GM12872 (cell line): ENCODE results near the gene FBXL19.

Experiments
- TF ChIP-seq, protein P1 (sequence below): IDR thresholded peaks from 3 replicates; pipeline ENCODE4 v1.5.1; 2011; ENCODE audit warnings: low read depth, mild to moderate bottlenecking, low read length, moderate library complexity; ENCODE audit not compliant: insufficient read depth

FBXL19 gene

DNA sequence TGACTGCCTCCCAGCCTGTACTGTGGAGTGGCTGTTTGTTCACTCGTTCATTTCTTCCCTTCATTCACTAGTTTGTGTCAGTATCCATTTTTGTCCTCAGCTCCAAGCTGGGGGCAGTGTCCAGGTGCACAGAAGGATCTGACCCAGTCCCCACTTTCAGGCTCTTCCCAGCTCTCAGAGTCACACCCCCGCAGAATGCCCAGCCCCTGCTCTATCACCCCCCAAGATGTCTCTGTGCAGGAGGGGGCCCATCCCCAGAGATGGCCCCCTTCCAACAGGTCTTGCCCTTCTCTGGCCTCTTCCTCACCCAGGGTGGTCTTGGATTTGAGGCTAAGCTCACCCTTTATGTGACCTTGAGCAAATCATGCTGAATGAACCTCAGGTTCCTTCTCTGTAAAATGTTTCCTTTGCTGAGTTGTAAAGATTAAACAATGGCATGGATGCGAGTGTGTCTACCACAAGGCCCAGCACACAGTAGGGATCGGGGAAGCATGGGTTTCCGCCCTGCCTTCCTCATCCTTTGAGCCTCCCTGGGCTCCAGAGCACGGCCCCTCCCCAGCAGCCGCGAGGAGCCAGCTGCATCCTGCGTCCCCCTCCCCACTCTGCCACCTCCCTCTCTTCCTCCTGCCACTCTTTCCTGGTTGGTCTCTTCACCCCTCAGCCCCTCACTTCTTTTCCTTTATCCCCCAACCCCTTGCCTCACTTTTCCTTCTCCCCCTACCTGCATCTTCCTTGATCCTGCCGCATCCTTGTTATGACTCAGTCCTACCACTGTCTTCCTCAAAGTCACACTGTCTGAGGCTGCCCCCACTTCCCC lies 2.8 kb downstream of the FBXL19 start:
- TF ChIP-seq, protein P1, sequence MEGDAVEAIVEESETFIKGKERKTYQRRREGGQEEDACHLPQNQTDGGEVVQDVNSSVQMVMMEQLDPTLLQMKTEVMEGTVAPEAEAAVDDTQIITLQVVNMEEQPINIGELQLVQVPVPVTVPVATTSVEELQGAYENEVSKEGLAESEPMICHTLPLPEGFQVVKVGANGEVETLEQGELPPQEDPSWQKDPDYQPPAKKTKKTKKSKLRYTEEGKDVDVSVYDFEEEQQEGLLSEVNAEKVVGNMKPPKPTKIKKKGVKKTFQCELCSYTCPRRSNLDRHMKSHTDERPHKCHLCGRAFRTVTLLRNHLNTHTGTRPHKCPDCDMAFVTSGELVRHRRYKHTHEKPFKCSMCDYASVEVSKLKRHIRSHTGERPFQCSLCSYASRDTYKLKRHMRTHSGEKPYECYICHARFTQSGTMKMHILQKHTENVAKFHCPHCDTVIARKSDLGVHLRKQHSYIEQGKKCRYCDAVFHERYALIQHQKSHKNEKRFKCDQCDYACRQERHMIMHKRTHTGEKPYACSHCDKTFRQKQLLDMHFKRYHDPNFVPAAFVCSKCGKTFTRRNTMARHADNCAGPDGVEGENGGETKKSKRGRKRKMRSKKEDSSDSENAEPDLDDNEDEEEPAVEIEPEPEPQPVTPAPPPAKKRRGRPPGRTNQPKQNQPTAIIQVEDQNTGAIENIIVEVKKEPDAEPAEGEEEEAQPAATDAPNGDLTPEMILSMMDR, result no peak

- TF ChIP-seq, protein P1, result no peak
Measured at GRCh38 chr16:30926937-30927788, 3.8 kb downstream of the FBXL19 start.

DNA sequence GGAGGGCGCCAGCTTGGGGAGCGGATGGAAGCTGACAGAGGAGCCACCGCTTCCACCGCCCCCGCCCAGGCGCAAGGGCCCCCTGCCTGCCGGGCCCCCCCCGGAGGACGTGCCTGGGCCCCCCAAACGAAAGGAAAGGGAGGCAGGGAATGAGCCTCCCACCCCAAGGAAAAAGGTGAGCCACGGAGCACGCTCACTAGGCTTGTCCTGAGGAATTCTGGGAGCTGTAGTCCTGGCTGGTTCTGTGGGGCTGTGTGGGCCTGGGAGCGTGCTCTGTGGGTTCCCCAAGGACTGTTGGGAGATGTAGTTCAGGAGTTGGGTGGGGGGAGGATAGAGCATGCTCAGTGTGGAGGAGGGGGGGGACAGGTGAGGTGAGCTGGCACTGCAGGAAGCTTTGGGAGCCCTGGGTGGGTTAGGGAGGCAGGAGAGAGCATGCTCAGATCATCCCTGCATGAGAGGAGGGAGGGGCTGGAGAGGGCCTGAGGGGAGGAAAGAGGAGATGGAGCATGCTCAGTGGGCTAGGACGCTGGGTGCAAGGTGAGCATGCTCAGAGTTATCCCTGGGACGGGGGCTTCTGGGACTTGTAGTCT lies 4.5 kb downstream of the FBXL19 start:
- TF ChIP-seq, protein P1, result no peak

DNA sequence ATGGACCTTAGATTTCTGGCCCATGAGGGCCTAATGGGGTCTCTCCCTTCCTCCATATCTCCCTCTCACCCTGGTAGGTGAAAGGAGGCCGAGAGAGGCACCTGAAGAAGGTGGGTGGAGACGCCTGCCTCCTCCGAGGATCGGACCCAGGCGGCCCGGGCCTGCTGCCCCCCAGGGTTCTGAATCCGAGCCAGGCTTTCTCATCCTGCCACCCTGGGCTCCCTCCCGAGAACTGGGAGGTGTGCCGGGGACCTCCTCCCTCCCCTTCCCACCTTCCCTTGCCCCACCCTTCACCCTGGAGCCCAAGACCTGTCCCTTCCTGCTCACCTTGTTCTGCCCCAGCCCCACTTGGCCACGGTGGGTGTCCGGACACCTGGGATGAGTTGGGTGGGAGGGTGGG lies 5.0 kb downstream of the FBXL19 start:
- TF ChIP-seq, protein P1, result no peak

DNA sequence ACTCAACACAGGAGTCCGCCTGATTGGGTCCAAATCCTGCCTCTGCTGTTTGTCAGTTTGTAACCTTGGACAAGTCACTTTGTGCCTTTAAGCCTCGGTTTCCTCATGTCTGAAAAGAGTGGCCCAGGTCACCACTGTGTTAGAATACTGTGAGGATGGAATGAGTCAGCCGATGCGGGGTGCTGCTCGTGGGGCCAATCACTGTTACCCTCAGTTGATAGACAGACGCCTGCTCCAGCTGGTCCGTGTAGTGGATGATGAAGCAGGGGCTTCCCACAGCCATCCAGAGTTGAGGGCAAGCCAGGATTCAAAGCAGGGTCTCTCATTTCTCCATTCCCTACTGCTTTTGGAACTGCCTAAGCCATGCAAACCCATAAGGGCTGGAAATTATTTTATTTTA lies 5.8 kb downstream of the FBXL19 start:
- TF ChIP-seq, protein P1, result no peak

GRCh38 chr16:30930160-30930571 lies 6.8 kb downstream of the FBXL19 start:
- TF ChIP-seq, protein P1, result no peak

GRCh38 chr16:30931068-30931650 lies 7.8 kb downstream of the FBXL19 start:
- TF ChIP-seq, protein P1, result no peak
